HL-60 (cell line): ENCODE results near the gene SCMH1.

Source experiments
- DNase-seq, 2 experiments: peaks; one replicate each; pipeline ENCODE4 v3.0.0-alpha.2; 2010 to 2020; ENCODE audit warnings: low read depth in 1 of 2, low spot score in 1 of 2
- H3K27ac ChIP-seq: fragments of 250-450 bp; sonication (Bioruptor Pico); replicated peaks from 2 replicates; pipeline ENCODE4 v1.5.1; 2020; ENCODE audit warnings: mild to moderate bottlenecking, moderate library complexity
- H3K27me3 ChIP-seq: fragments of 250-450 bp; sonication (Bioruptor Pico); 2 replicates; pipeline ENCODE4 v1.5.1; 2021; ENCODE audit warnings: mild to moderate bottlenecking, moderate library complexity; ENCODE audit not compliant: insufficient read depth, poor library complexity, severe bottlenecking
- H3K4me3 ChIP-seq: replicated peaks from 2 replicates; pipeline ENCODE4 v1.5.1; 2011; ENCODE audit warnings: mild to moderate bottlenecking, control low read depth, low read length; ENCODE audit not compliant: insufficient read depth
- CTCF ChIP-seq: IDR thresholded peaks from one replicate; pipeline ENCODE4 v1.5.1; 2011; ENCODE audit warnings: low read length, control low read depth, inconsistent platforms; ENCODE audit not compliant: insufficient read depth
- GABPA ChIP-seq: IDR thresholded peaks from 2 replicates; pipeline ENCODE4 v1.6.1; 2012; ENCODE audit warnings: low read depth
- POLR2AphosphoS5 ChIP-seq: IDR thresholded peaks from 2 replicates; pipeline ENCODE4 v1.6.1; 2012; ENCODE audit warnings: low read depth
- REST ChIP-seq: IDR thresholded peaks from 2 replicates; pipeline ENCODE4 v1.6.1; 2012; ENCODE audit warnings: low read depth; ENCODE audit not compliant: insufficient replicate concordance
- SPI1 ChIP-seq: IDR thresholded peaks from 2 replicates; pipeline ENCODE4 v1.6.1; 2012; ENCODE audit warnings: low read depth, mild to moderate bottlenecking, borderline replicate concordance

Gene SCMH1

GRCh38 chr1:41238311-41238988 lies 3.7 kb downstream of the SCMH1 start:
- no peak for DNase-seq
- Histone ChIP-seq H3K4me3 (no peak overlapping the region), H3K27me3 (no peaks in the 10 kb centered on the region), H3K27ac (no peak overlapping the region)
- TF ChIP-seq REST (no peak), CTCF (no peak), POLR2AphosphoS5 (no peak), SPI1 (no peak), GABPA (no peak)

GRCh38 chr1:41236781-41237180 lies 5.3 kb downstream of the SCMH1 start:
- H3K27ac ChIP-seq, result no peak overlapping the region
- TF ChIP-seq REST, result no peak
- no peak for TF ChIP-seq CTCF
- TF ChIP-seq GABPA, result no peak
- no peak for TF ChIP-seq POLR2AphosphoS5
- no peak for TF ChIP-seq SPI1
- H3K27me3 ChIP-seq, result no peaks in the 10 kb centered on the region
- DNase-seq, result no peak
- H3K4me3 ChIP-seq, result no peak overlapping the region

GRCh38 chr1:41235893-41236292 lies 6.2 kb downstream of the SCMH1 start:
- DNase-seq, result no peak
- H3K4me3 ChIP-seq, result no peak overlapping the region
- TF ChIP-seq POLR2AphosphoS5 (no peak), CTCF (no peak), SPI1 (no peak), REST (no peak), GABPA (no peak)
- no peak overlapping the region for H3K27ac ChIP-seq
- H3K27me3 ChIP-seq, result no peaks in the 10 kb centered on the region
